ENCODE results near the gene C1orf21. TPM values are rescaled to one million over a fixed set of nuclear protein-coding genes. Genes with fewer than 3 reads are reported as not detected.

The C1orf21 gene
- total RNA-seq, 2 donors from 2014 or later, result 68.1 to 81.1 TPM

DNA sequence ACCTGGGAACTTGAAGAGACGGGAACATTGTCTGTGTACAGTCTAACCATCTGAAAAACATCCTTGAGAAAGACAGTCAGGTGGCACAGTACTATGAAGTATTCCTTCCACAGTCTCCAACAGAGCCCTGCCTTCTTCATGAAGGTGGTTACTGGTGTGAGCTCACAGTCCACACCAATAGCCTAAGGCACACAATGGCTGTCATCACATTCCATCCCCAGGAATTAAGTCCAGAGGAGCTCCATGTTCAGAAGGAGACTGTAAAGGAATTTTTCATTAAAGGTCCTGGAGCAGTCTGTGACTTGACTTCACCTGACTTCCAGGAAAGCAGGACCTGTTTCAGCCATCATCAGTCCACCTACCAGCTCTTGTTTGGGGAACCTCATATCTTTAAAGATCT is 180.2 kb downstream of the C1orf21 start:
- intact Hi-C loops (cut with DNase I), result loop anchor here (10.0 kb wide), 1 partner anchor 88 kb away; no protein-coding TSS in a partner anchor
- DNase-seq, result no peak
- Histone ChIP-seq H3K36me3 (no peaks in the 10 kb centered on the region), H3K4me3 (no peak overlapping the region), H3K27ac (no peak overlapping the region), H3K9me3 (no peaks in the 10 kb centered on the region), H3K4me1 (peaks cover 6% of the 10 kb centered on the region), H3K9ac (ENCODE audit: low read depth in 2 of 2, low read length in 2 of 2) (no peak overlapping the region), H3K27me3 (no peaks in the 10 kb centered on the region)
- TF ChIP-seq, protein P1, sequence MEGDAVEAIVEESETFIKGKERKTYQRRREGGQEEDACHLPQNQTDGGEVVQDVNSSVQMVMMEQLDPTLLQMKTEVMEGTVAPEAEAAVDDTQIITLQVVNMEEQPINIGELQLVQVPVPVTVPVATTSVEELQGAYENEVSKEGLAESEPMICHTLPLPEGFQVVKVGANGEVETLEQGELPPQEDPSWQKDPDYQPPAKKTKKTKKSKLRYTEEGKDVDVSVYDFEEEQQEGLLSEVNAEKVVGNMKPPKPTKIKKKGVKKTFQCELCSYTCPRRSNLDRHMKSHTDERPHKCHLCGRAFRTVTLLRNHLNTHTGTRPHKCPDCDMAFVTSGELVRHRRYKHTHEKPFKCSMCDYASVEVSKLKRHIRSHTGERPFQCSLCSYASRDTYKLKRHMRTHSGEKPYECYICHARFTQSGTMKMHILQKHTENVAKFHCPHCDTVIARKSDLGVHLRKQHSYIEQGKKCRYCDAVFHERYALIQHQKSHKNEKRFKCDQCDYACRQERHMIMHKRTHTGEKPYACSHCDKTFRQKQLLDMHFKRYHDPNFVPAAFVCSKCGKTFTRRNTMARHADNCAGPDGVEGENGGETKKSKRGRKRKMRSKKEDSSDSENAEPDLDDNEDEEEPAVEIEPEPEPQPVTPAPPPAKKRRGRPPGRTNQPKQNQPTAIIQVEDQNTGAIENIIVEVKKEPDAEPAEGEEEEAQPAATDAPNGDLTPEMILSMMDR (IDR thresholded peaks at IDR 0.05), result no peak

- Histone ChIP-seq H3K4me1 (peaks cover 6% of the 10 kb centered on the region), H3K27ac (no peak overlapping the region), H3K9ac (ENCODE audit: low read depth in 2 of 2, low read length in 2 of 2) (no peak overlapping the region), H3K36me3 (no peaks in the 10 kb centered on the region), H3K27me3 (no peaks in the 10 kb centered on the region), H3K9me3 (no peaks in the 10 kb centered on the region), H3K4me3 (no peak overlapping the region)
- TF ChIP-seq, protein P1 (IDR thresholded peaks at IDR 0.05), result no peak
- DNase-seq, result no peak
- intact Hi-C loops (cut with DNase I), result loop anchor here (10.0 kb wide), 1 partner anchor 87 kb away; no protein-coding TSS in a partner anchor
Observed at GRCh38 chr1:184567637-184568036, 180.8 kb downstream of the C1orf21 start.

GRCh38 chr1:184568148-184568547 is 181.3 kb downstream of the C1orf21 start:
- Histone ChIP-seq H3K9ac (ENCODE audit: low read depth in 2 of 2, low read length in 2 of 2) (no peak overlapping the region), H3K4me3 (no peak overlapping the region), H3K4me1 (peaks cover 6% of the 10 kb centered on the region), H3K27me3 (no peaks in the 10 kb centered on the region), H3K27ac (no peak overlapping the region), H3K9me3 (no peaks in the 10 kb centered on the region), H3K36me3 (no peaks in the 10 kb centered on the region)
- TF ChIP-seq, protein P1 (IDR thresholded peaks at IDR 0.05), result no peak
- intact Hi-C loops (cut with DNase I), result loop anchor here (10.0 kb wide), 1 partner anchor 87 kb away; no protein-coding TSS in a partner anchor
- no peak for DNase-seq

- Histone ChIP-seq H3K27ac (no peak overlapping the region), H3K9ac (ENCODE audit: low read depth in 2 of 2, low read length in 2 of 2) (no peak overlapping the region), H3K36me3 (no peaks in the 10 kb centered on the region), H3K4me1 (peaks cover 6% of the 10 kb centered on the region), H3K9me3 (no peaks in the 10 kb centered on the region), H3K27me3 (no peaks in the 10 kb centered on the region), H3K4me3 (no peak overlapping the region)
- DNase-seq, result no peak
- intact Hi-C loops (cut with DNase I), result loop anchor here (10.0 kb wide), 1 partner anchor 86 kb away; no protein-coding TSS in a partner anchor
- TF ChIP-seq, protein P1 (IDR thresholded peaks at IDR 0.05), result no peak
Observed at GRCh38 chr1:184569106-184569505, 182.3 kb downstream of the C1orf21 start.

DNA sequence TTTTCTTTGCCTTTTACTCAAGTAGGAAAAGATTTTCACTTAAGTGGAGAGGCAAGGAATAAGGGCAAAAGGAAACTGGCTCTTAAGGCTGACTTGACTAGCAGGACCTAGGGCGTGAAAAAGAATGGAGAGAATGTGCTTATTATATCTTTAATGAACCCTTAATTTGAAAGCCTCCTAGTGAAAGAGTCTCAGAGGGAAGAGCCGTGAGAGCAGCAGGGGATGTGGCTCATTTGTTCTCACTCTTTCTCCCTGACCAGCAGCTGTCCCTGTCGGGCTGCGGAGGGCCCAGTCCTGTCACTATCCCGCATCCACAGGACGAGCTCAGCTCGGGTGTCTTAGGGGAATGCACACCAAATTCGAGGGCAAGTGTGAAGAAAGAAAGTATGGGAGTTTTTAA is 187.8 kb downstream of the C1orf21 start:
- no peaks in the 10 kb centered on the region for H3K36me3 ChIP-seq
- no peaks in the 10 kb centered on the region for H3K9me3 ChIP-seq
- no peak overlapping the region for H3K27ac ChIP-seq
- H3K27me3 ChIP-seq, result no peaks in the 10 kb centered on the region
- H3K4me3 ChIP-seq, result no peak overlapping the region
- intact Hi-C loops (cut with DNase I), result no loop called here
- TF ChIP-seq, protein P1 (IDR thresholded peaks at IDR 0.05), result no peak
- no peak for DNase-seq
- H3K9ac ChIP-seq (ENCODE audit: low read depth in 2 of 2, low read length in 2 of 2), result no peak overlapping the region
- no peaks in the 10 kb centered on the region for H3K4me1 ChIP-seq
